MG63 (cell line): ENCODE data around the gene EPHB2. TPM values are rescaled to one million over a fixed set of nuclear protein-coding genes. Genes with fewer than 3 reads are reported as not detected.
A peak's percentile ranks its signal among the peaks of the same experiment; 100 is the strongest.

Experiments used
- DNase-seq: peaks from one replicate; pipeline ENCODE4 v3.0.0-alpha.2; 2020
- H3K27me3 ChIP-seq: fragments of 250-450 bp; sonication (Bioruptor Pico); 2 replicates; pipeline ENCODE4 v1.5.1; 2020; ENCODE audit warnings: mild to moderate bottlenecking, moderate library complexity
- H3K36me3 ChIP-seq: fragments of 250-450 bp; sonication (Bioruptor Pico); 2 replicates; pipeline ENCODE4 v1.5.1; 2020; ENCODE audit warnings: mild to moderate bottlenecking, moderate library complexity
- H3K4me3 ChIP-seq: fragments of 250-450 bp; sonication (Bioruptor Pico); 2 replicates; pipeline ENCODE4 v1.5.1; 2020; ENCODE audit warnings: mild to moderate bottlenecking, moderate library complexity
- H3K9me3 ChIP-seq: fragments of 250-450 bp; sonication (Bioruptor Pico); 2 replicates; pipeline ENCODE4 v1.5.1; 2020; ENCODE audit warnings: mild to moderate bottlenecking, moderate library complexity
- total RNA-seq: library from RNA; depleted of rRNA; stranded (reverse); fragments of >200 nt; shearing (Covaris generic); gene quantifications from 2 replicates; pipeline ENCODE4 v1.2.3, GENCODE V29; 2014; ENCODE audit warnings: low replicate concordance

EPHB2 gene
- total RNA-seq, 1 experiment from 2014 or later, result 19.6 TPM

- no peak for DNase-seq
Measured at GRCh38 chr1:22893292-22893691, 182.7 kb downstream of the EPHB2 start.

GRCh38 chr1:22895357-22895756, 184.7 kb downstream of the EPHB2 start:
- H3K27me3 ChIP-seq, result no peaks in the 10 kb centered on the region
- no peak overlapping the region for H3K4me3 ChIP-seq
- DNase-seq, result no peak
- no peaks in the 10 kb centered on the region for H3K9me3 ChIP-seq
- H3K36me3 ChIP-seq, result no peaks in the 10 kb centered on the region

More at GRCh38 chr1:22893292-22893691, 182.7 kb downstream of the EPHB2 start:
- Histone ChIP-seq H3K36me3 (no peaks in the 10 kb centered on the region), H3K4me3 (no peak overlapping the region), H3K27me3 (no peaks in the 10 kb centered on the region), H3K9me3 (no peaks in the 10 kb centered on the region)

GRCh38 chr1:22896184-22896583, 185.5 kb downstream of the EPHB2 start:
- DNase-seq, result no peak
- no peaks in the 10 kb centered on the region for H3K36me3 ChIP-seq
- no peak overlapping the region for H3K4me3 ChIP-seq
- no peaks in the 10 kb centered on the region for H3K9me3 ChIP-seq
- no peaks in the 10 kb centered on the region for H3K27me3 ChIP-seq

GRCh38 chr1:22900451-22900850, 189.8 kb downstream of the EPHB2 start:
- no peaks in the 10 kb centered on the region for H3K36me3 ChIP-seq
- no peak for DNase-seq
- no peaks in the 10 kb centered on the region for H3K27me3 ChIP-seq
- H3K9me3 ChIP-seq, result no peaks in the 10 kb centered on the region
- H3K4me3 ChIP-seq, result no peak overlapping the region

GRCh38 chr1:22903113-22903512, 192.5 kb downstream of the EPHB2 start:
- Histone ChIP-seq H3K36me3 (no peaks in the 10 kb centered on the region), H3K27me3 (no peaks in the 10 kb centered on the region), H3K4me3 (no peak overlapping the region), H3K9me3 (no peaks in the 10 kb centered on the region)
- DNase-seq, result no peak

- no peaks in the 10 kb centered on the region for H3K9me3 ChIP-seq
- DNase-seq, result no peak
Measured at GRCh38 chr1:22906968-22907367, 196.3 kb downstream of the EPHB2 start.

GRCh38 chr1:22907528-22907927, 196.9 kb downstream of the EPHB2 start:
- DNase-seq, result no peak
- Histone ChIP-seq H3K9me3 (no peaks in the 10 kb centered on the region), H3K4me3 (no peak overlapping the region), H3K27me3 (no peaks in the 10 kb centered on the region), H3K36me3 (no peaks in the 10 kb centered on the region)

More at GRCh38 chr1:22906968-22907367, 196.3 kb downstream of the EPHB2 start:
- Histone ChIP-seq H3K4me3 (no peak overlapping the region), H3K27me3 (no peaks in the 10 kb centered on the region), H3K36me3 (no peaks in the 10 kb centered on the region)

GRCh38 chr1:22908880-22909426, 198.3 kb downstream of the EPHB2 start:
- no peak for DNase-seq
- Histone ChIP-seq H3K9me3 (no peaks in the 10 kb centered on the region), H3K4me3 (no peak overlapping the region), H3K36me3 (no peaks in the 10 kb centered on the region), H3K27me3 (no peaks in the 10 kb centered on the region)

- H3K36me3 ChIP-seq, result no peaks in the 10 kb centered on the region
- H3K9me3 ChIP-seq, result no peaks in the 10 kb centered on the region
- no peak for DNase-seq
- no peaks in the 10 kb centered on the region for H3K27me3 ChIP-seq
- H3K4me3 ChIP-seq, result no peak overlapping the region
Measured at GRCh38 chr1:22910286-22910685, 199.6 kb downstream of the EPHB2 start.

- no peaks in the 10 kb centered on the region for H3K9me3 ChIP-seq
Measured at GRCh38 chr1:22910986-22911651, 200.5 kb downstream of the EPHB2 start.

GRCh38 chr1:22912311-22912710, 201.7 kb downstream of the EPHB2 start:
- H3K9me3 ChIP-seq, result no peaks in the 10 kb centered on the region
- no peaks in the 10 kb centered on the region for H3K27me3 ChIP-seq
- H3K4me3 ChIP-seq, result no peak overlapping the region
- DNase-seq, result no peak
- H3K36me3 ChIP-seq, result no peaks in the 10 kb centered on the region

More at GRCh38 chr1:22910986-22911651, 200.5 kb downstream of the EPHB2 start:
- H3K36me3 ChIP-seq, result no peaks in the 10 kb centered on the region
- H3K27me3 ChIP-seq, result no peaks in the 10 kb centered on the region
- no peak for DNase-seq
- no peak overlapping the region for H3K4me3 ChIP-seq

GRCh38 chr1:22913421-22914141, 202.9 kb downstream of the EPHB2 start:
- DNase-seq, result no peak
- Histone ChIP-seq H3K4me3 (no peak overlapping the region), H3K9me3 (no peaks in the 10 kb centered on the region), H3K36me3 (no peaks in the 10 kb centered on the region), H3K27me3 (no peaks in the 10 kb centered on the region)

- H3K9me3 ChIP-seq, result no peaks in the 10 kb centered on the region
- H3K27me3 ChIP-seq, result no peaks in the 10 kb centered on the region
- H3K4me3 ChIP-seq, result no peak overlapping the region
- no peak for DNase-seq
- no peaks in the 10 kb centered on the region for H3K36me3 ChIP-seq
Measured at GRCh38 chr1:22914156-22914555, 203.5 kb downstream of the EPHB2 start.

- Histone ChIP-seq H3K4me3 (no peak overlapping the region), H3K36me3 (no peaks in the 10 kb centered on the region), H3K27me3 (no peaks in the 10 kb centered on the region), H3K9me3 (no peaks in the 10 kb centered on the region)
- no peak for DNase-seq
Measured at GRCh38 chr1:22914633-22915217, 204.1 kb downstream of the EPHB2 start.

- no peak for DNase-seq
- H3K27me3 ChIP-seq, result no peaks in the 10 kb centered on the region
Measured at GRCh38 chr1:22915231-22915630, 204.6 kb downstream of the EPHB2 start.

GRCh38 chr1:22915816-22916470, 205.3 kb downstream of the EPHB2 start:
- H3K27me3 ChIP-seq, result no peaks in the 10 kb centered on the region
- no peaks in the 10 kb centered on the region for H3K9me3 ChIP-seq
- no peak for DNase-seq
- no peaks in the 10 kb centered on the region for H3K36me3 ChIP-seq
- H3K4me3 ChIP-seq, result no peak overlapping the region

More at GRCh38 chr1:22915231-22915630, 204.6 kb downstream of the EPHB2 start:
- Histone ChIP-seq H3K9me3 (no peaks in the 10 kb centered on the region), H3K36me3 (no peaks in the 10 kb centered on the region), H3K4me3 (no peak overlapping the region)

- peak; percentile 78 for DNase-seq
Measured at GRCh38 chr1:22916471-22916820, 205.8 kb downstream of the EPHB2 start.

More at GRCh38 chr1:22916471-22916820, 205.8 kb downstream of the EPHB2 start:
- Histone ChIP-seq H3K9me3 (no peaks in the 10 kb centered on the region), H3K4me3 (no peak overlapping the region), H3K36me3 (no peaks in the 10 kb centered on the region), H3K27me3 (no peaks in the 10 kb centered on the region)
